ENCODE measurements around the gene DPP6.

DNA sequence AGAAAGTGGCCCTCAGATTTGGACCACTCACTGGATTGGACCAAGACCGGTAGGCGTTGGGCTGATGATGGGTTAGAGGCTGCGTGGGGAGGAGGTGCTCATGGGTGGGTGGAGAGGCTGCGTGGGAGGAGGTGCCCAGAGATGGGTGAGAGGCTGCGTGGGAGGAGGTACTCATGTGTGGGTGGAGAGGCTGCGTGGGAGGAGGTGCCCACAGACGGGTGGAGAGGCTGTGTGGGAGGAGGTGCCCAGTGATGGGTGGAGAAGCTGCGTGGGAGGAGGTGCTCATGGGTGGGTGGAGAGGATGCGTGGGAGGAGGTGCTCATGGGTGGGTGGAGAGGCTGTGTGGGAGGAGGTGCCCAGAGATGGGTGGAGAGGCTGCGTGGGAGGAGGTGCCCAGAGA lies 604.4 kb downstream of the DPP6 start:
- TF ChIP-seq NRF1 (IDR thresholded peaks at IDR 0.05; ENCODE audit: low read depth, low read length) (no peak), CEBPB (IDR thresholded peaks at IDR 0.05; ENCODE audit: low read depth, low read length) (no peak), SIN3A (conservative IDR thresholded peaks at IDR 0.05 in 1 of 2, IDR thresholded peaks at IDR 0.05 in 1 of 2; ENCODE audit: low read depth in 1 of 2, low read length in 2 of 2) (no peak), RAD21 (IDR thresholded peaks at IDR 0.05 in 1 of 2, conservative IDR thresholded peaks at IDR 0.05 in 1 of 2; ENCODE audit: low read depth in 2 of 2, low read length in 2 of 2) (no peak), KDM1A (IDR thresholded peaks at IDR 0.05; ENCODE audit: borderline replicate concordance, low read length) (no peak), RXRA (IDR thresholded peaks at IDR 0.05; ENCODE audit: insufficient read depth, low read depth, low read length) (no peak), JUND (IDR thresholded peaks at IDR 0.05; ENCODE audit: low read length) (no peak)
- TF ChIP-seq, protein P1, sequence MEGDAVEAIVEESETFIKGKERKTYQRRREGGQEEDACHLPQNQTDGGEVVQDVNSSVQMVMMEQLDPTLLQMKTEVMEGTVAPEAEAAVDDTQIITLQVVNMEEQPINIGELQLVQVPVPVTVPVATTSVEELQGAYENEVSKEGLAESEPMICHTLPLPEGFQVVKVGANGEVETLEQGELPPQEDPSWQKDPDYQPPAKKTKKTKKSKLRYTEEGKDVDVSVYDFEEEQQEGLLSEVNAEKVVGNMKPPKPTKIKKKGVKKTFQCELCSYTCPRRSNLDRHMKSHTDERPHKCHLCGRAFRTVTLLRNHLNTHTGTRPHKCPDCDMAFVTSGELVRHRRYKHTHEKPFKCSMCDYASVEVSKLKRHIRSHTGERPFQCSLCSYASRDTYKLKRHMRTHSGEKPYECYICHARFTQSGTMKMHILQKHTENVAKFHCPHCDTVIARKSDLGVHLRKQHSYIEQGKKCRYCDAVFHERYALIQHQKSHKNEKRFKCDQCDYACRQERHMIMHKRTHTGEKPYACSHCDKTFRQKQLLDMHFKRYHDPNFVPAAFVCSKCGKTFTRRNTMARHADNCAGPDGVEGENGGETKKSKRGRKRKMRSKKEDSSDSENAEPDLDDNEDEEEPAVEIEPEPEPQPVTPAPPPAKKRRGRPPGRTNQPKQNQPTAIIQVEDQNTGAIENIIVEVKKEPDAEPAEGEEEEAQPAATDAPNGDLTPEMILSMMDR (IDR thresholded peaks at IDR 0.05; ENCODE audit: control extremely low read depth in 1 of 3, insufficient read depth in 1 of 3, low read depth in 1 of 3, low read length in 3 of 3), result no peak
- TF ChIP-seq, protein P2, sequence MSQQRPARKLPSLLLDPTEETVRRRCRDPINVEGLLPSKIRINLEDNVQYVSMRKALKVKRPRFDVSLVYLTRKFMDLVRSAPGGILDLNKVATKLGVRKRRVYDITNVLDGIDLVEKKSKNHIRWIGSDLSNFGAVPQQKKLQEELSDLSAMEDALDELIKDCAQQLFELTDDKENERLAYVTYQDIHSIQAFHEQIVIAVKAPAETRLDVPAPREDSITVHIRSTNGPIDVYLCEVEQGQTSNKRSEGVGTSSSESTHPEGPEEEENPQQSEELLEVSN (IDR thresholded peaks at IDR 0.05), result no peak
- TF ChIP-seq, protein P3, sequence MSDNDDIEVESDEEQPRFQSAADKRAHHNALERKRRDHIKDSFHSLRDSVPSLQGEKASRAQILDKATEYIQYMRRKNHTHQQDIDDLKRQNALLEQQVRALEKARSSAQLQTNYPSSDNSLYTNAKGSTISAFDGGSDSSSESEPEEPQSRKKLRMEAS (IDR thresholded peaks at IDR 0.05), result no peak
